Measurements from ENCODE around the gene NLGN2.

NLGN2 gene

GRCh38 chr17:7410634-7411426 lies 3.2 kb downstream of the NLGN2 start:
- ChIA-PET CTCF (interaction anchor here (0.6 kb wide), 1 partner anchor 149 kb away, joined by 3 read pairs; no protein-coding TSS in a partner anchor), POLR2A (ENCODE audit: low non-redundant PET) (no interaction called here)
- TF ChIP-seq CTCF (conservative IDR thresholded peaks at IDR 0.05; ENCODE audit: low read depth), result no peak
- no peak for DNase-seq (ENCODE audit: low spot score)
- no peak overlapping the region for H3K27ac ChIP-seq

- POLR2A ChIA-PET (ENCODE audit: low non-redundant PET), result no interaction called here
- CTCF ChIA-PET, result no interaction called here
- no peak for DNase-seq (ENCODE audit: low spot score)
- H3K27ac ChIP-seq, result no peak overlapping the region
- no peak for TF ChIP-seq CTCF (conservative IDR thresholded peaks at IDR 0.05; ENCODE audit: low read depth)
Measured at GRCh38 chr17:7411427-7411750, 3.7 kb downstream of the NLGN2 start.

- POLR2A ChIA-PET (ENCODE audit: low non-redundant PET), result interaction anchor here (1.0 kb wide), 1 partner anchor 84 kb away, joined by 3 read pairs; the partner anchor contains the start of gene NEURL4
Measured at GRCh38 chr17:7413346-7413985, 5.8 kb downstream of the NLGN2 start.

GRCh38 chr17:7414837-7415236 lies 7.2 kb downstream of the NLGN2 start:
- H3K27ac ChIP-seq, result 0 out of 2 replicates have a peak overlapping the region, but pooled peaks have one; percentile 3
- CTCF ChIA-PET, result no interaction called here
- POLR2A ChIA-PET (ENCODE audit: low non-redundant PET), result no interaction called here

More at GRCh38 chr17:7413346-7413985, 5.8 kb downstream of the NLGN2 start:
- CTCF ChIA-PET, result interaction anchor here (0.8 to 1.1 kb wide), 2 partner anchors 24 to 78 kb away, joined by 4 to 5 read pairs; no protein-coding TSS in a partner anchor
- peak overlapping the region; percentile 24 for H3K27ac ChIP-seq
- TF ChIP-seq CTCF (conservative IDR thresholded peaks at IDR 0.05; ENCODE audit: low read depth), result no peak
- no peak for DNase-seq (ENCODE audit: low spot score)

GRCh38 chr17:7415784-7416183 lies 8.1 kb downstream of the NLGN2 start:
- no peak for DNase-seq (ENCODE audit: low spot score)
- CTCF ChIA-PET, result no interaction called here
- POLR2A ChIA-PET (ENCODE audit: low non-redundant PET), result no interaction called here
- TF ChIP-seq CTCF (conservative IDR thresholded peaks at IDR 0.05; ENCODE audit: low read depth), result no peak
- H3K27ac ChIP-seq, result peak overlapping the region; percentile 34

More at GRCh38 chr17:7414837-7415236, 7.2 kb downstream of the NLGN2 start:
- no peak for DNase-seq (ENCODE audit: low spot score)
- TF ChIP-seq CTCF (conservative IDR thresholded peaks at IDR 0.05; ENCODE audit: low read depth), result no peak

GRCh38 chr17:7416323-7416722 lies 8.7 kb downstream of the NLGN2 start:
- DNase-seq (ENCODE audit: low spot score), result no peak
- CTCF ChIA-PET, result interaction anchor here (0.7 kb wide), 1 partner anchor 93 kb away, joined by 3 read pairs; no protein-coding TSS in a partner anchor
- POLR2A ChIA-PET (ENCODE audit: low non-redundant PET), result no interaction called here
- no peak for TF ChIP-seq CTCF (conservative IDR thresholded peaks at IDR 0.05; ENCODE audit: low read depth)
- H3K27ac ChIP-seq, result peak overlapping the region; percentile 34
